GM21576 (cell line): ENCODE data around the gene CEP57.
A peak's percentile ranks its signal among the peaks of the same experiment; 100 is the strongest.

Source experiments
- ATAC-seq: cut with Tn5 transposase; IDR thresholded peaks from one replicate; pipeline ENCODE4 v1.9.1; 2021; ENCODE audit warnings: mild to moderate bottlenecking, moderate library complexity; ENCODE audit not compliant: unreplicated experiment

Gene CEP57

DNA sequence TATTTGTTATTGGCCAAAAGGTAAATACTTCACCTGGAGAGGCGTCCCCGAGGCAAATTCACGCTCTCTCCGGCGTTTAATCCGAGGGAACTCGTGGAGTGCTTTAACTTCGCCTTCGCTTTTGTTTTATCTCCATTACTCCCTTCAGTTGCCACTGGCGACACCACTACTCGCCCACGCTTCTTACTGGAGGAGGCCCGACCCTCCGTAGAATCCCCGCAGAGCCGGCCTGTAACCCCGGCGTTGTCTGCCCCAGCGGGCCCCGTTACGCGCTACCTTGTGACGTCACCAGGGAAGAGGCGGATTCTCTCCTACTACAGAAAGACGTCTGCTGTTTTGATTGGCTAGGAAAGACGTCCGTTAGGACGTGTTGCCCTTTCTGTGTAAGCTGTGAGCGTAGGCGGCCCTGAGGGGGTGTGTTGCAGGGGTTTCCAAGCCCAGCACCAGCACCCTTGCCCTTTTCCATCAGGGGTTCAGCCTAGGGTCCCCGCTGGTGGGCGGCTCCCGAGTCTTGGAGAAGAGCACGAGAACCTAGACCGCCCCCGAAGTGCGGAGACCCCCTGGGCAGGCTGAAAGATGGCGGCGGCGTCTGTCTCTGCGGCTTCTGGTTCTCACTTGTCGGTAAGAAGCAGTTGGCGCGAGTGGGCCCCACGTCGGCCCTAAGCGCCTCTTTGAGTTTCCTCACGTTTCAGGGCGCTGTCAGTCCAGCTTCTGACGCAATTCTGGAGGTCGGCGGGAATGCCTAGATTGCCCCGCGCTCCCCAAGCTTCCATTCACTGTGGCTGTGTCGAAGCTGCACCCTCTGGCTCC is at the start of gene CEP57:
Gene CEP57, plus strand, starts transcription at position 376 of the 810 bp plus-strand sequence. Its CDS starts 201 bp downstream, at position 577.
- peak; percentile 68 for ATAC-seq

DNA sequence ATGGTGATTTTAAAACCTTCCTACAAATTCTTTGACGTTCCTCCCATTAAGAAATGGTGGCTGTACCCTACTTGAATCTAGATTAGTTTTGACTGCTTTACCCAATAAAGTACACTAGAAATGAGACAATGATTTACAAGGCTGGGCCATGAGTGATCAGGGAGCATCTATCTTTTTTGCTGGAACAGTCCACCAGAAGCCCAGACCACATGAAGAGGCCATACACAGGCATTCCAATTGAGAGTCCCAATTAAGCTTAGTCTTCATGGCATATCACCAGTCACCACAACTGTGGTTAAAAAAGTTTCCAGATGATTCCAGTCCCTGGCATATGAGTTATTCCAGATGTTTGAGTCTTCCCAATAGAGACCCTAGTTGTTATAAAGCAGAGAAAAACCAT is 40.2 kb upstream of the CEP57 start:
- ATAC-seq: no peak

DNA sequence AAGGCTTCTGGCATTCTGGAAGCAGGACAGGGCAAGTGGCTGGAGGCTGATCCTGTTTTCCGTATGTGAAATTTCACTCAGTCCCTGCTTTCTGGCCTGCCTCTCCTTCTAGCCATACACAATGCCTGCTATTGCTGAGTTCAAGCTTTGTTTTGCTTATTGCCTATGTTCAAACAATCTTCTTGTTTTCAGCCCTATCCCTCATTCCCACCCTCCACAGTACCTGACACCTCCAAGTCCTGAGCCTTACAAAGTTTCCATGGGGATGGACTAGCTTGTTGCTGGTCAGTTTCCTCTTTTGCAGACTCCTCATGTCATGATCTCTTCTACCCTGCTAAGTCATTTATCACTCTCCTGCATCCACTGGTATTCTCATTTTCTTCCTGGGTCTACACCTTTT is 38.8 kb upstream of the CEP57 start:
- ATAC-seq: no peak

DNA sequence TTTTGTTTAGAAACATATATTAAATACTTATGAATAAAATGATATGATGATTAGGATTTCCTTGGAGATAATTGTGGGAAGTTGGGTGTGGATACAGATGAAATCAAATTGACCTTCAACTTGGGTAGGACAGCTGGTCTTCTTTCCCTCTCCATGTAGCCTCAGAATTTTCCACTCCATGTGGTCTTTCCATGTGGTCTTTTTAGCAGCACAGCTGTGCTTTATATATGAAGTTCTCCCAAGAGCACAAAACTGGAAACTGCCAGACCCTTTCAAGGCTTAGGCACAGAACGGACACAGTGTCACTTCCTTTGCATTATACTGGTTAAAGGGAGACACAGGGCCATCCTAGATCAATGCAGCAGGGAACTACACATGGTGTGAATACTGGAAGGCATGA is 29.4 kb upstream of the CEP57 start:
- ATAC-seq: no peak

GRCh38 chr11:95762534-95762933 is 27.8 kb upstream of the CEP57 start:
- ATAC-seq: no peak

DNA sequence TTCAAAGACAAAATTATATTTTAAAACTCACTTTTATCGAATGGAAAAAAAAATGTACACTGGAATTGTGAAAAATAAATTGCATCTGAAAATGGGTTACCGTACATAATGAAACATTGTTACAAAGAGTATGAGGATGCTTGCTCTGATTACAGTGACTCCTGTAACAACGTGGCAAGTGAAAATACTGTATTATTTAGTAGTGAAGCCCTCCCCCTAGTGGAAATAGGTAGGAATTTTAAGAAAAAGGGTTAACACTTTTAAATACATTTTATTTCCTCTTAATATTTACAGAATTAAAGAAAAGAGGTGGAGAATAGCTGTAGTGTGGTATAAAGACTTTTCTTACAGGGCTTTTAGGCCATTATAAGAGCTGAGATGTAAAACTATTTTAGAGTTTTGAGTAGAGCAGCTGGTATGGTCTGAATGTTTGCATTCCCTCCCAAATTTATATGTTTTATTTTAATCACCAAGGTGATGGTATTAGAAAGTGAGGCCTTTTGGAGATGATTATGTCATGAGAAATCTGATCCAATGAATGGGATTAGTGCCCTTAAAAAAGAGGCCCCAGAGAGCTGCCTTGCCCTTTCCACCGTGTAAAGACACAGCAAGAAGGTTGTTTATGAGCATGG is 25.9 kb upstream of the CEP57 start:
- ATAC-seq: peak; percentile 68

- no peak for ATAC-seq
These were observed 23.6 kb upstream of the CEP57 start for GRCh38 chr11:95766701-95767100.

GRCh38 chr11:95767498-95767897 is 22.8 kb upstream of the CEP57 start:
- no peak for ATAC-seq

GRCh38 chr11:95768521-95768920 is 21.8 kb upstream of the CEP57 start:
- ATAC-seq: no peak

- no peak for ATAC-seq
These were observed 13.4 kb upstream of the CEP57 start for GRCh38 chr11:95776859-95777258.

- ATAC-seq: peak; percentile 45
These were observed 11.6 kb upstream of the CEP57 start for GRCh38 chr11:95778699-95779098.

DNA sequence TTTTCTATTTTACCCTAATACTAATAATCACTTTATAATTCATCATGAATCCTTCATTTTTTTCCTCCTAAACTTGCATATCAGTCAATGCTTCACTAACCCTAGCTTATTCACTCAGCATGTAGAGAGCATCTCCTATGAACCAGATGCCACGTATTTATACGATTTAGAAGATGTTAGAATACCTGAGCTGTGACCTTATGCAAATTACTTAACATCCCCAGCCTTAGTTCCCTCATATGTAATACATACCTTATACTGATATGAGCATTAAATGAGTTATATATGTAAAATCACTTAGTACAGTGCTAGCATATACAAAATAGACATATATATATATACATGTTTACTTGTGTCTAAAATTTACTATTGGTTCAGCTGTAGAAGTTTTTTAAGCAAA is 9.8 kb upstream of the CEP57 start:
- no peak for ATAC-seq

DNA sequence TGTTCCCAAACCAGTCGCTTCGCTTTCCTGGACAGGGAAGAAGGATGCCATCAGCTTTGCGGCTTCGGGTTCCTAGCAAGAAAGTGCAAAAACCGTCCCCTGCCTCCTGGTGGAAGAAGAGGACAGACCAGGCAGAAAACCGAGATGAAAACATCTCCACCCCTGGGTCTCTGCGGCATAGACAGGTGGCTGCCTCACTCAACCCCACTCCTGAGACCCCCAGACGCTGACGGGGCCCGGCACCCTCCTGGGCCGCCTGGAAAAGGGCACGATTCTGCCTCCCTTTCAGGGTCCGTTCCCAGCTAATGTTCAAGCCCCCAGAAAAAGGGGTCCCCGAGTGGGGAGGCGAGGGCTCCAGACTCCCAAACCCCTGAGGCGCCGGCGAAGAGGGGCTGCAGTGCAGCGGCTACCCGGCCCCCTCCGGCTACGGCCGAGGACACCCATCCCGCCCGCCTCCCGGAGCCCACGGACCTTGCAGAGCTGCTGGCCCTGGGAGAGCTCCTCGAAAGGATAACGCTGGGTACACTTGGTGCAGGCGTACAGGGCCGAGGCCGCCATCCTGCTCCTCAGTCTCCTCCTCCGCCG is 1.3 kb upstream of the CEP57 start:
- ATAC-seq: no peak

GRCh38 chr11:95789506-95790122 is 684 bp upstream of the CEP57 start, which contains the start of gene FAM76B:
Gene FAM76B, minus strand, starts transcription at chr11:95789782. Its CDS starts 304 bp downstream, at chr11:95789478.
- ATAC-seq: peak; percentile 69

- no peak for ATAC-seq
These were observed 823 bp downstream of the CEP57 start for GRCh38 chr11:95790933-95791708.

GRCh38 chr11:95791709-95792033 is 1.4 kb downstream of the CEP57 start:
- no peak for ATAC-seq

GRCh38 chr11:95792200-95792599 is 1.9 kb downstream of the CEP57 start:
- no peak for ATAC-seq

GRCh38 chr11:95792700-95793099 is 2.4 kb downstream of the CEP57 start:
- no peak for ATAC-seq

GRCh38 chr11:95793116-95793515 is 2.8 kb downstream of the CEP57 start:
- no peak for ATAC-seq

DNA sequence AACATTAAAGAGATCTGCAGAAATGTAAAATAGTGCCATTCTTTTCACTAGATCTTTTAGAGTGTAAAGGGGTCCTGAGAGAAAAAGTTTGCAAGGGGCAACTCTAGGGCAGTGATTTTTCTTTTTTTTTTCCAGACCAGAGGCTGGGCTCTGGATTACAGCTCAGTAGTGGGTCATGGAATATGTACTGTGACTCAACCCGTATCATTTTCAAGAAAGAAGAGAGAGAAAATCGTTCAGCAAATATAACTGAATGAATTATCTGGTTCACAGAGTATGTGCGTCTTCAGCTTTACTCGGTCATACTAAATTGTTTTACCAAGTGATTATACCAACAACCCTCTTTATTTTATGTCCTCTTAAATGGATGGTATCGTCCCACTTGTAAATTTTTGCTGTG is 3.8 kb downstream of the CEP57 start:
- ATAC-seq: no peak
